ENCODE results near the gene LRTM2. TPM values are rescaled to one million over a fixed set of nuclear protein-coding genes. Genes with fewer than 3 reads are reported as not detected.

The LRTM2 gene
- total RNA-seq, 3 donors from 2014 or later (not counting 1 experiment from before 2014, with no cell fraction given): not detected

DNA sequence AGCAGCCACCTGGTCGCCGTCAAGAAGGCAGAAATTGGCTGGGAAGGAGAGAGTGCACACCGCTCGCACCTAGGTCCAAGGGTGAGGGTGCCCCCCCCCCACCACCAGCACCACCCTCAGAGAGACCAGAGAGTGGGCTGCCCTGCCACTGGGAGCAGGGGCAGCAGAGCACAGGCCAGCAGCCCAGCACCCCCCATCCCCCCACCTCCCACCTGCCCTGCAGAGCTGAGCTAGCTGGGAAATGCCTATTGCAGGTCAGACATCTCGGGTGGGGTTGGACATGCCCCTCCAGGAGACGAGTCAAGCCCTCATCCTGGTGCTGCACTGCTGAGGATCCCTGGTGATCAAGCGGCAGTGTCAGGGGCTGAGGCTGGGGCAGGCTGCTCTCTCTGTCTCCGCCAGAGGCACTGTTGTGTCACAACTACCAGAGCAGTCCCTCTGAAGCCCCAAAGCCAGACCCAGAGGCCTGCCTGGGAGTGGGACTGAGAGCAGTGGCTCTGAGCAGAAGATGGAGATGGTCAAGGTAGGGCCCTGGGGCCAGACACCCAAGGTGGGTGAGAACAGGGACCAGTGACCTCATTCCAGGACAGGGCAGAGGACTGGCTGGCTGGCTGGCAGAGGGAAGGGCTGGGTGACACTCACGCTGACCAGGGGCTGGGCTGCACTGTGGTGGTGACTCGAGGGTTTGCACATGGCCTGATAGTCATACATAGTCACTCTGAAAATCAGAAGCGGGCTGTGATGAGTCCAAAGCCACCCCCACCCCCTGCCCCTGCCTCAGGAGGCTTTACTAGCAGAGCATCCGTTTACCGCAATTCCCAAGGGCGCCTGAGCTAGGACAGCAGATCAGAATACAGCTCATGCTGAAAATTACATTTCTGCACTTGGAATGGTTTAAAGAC is 19.7 kb upstream of the LRTM2 start:
- peak in 1 of 2 donors; percentile 18 for DNase-seq
- intact Hi-C loops (cut with micrococcal nuclease): no loop called here

DNA sequence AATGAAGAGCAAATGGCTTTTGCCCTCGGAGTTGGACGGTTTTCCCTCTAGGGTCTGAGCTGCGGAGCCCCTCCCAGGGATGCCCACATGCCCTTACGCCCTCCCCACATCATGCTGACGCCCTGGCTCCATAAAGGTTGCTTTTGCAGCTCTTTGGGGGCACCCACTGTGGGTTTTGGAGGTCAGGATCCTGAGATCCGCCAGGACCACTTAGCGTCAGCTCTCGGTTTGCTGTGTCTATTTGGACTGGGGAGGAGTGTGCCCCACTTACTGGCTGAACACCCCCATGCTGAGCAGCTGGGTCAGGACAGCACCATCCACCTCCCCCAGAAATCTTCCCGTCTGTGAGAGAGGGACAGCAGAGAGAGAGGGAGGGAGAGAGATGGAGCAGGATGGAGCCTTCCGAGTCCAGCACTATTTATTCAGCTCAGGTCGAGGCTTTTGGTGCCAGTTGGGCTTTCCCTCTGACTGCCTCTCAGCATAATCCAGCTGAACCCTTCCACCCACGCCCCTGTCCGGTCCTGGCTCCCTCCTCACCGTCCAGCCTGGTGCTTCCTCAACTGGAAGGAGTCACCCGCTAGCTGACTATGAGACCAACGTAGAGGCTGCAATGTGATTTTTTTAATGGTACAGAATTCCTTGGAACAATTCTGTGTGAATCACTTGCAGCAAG is 18.9 kb upstream of the LRTM2 start:
- no peaks in the 10 kb centered on the region for H3K36me3 Mint-ChIP-seq
- ATAC-seq: no peak
- peaks cover 19% of the 10 kb centered on the region for H3K4me1 ChIP-seq (ENCODE audit: control insufficient read depth, insufficient read depth, low read length)
- H3K4me3 ChIP-seq (ENCODE audit: low read length): no peak overlapping the region
- no peak overlapping the region for H3K27ac Mint-ChIP-seq
- WGBS (ENCODE audit: insufficient coverage): 82% methylated on average over 14 of the region's 16 CpGs
- no peaks in the 10 kb centered on the region for H3K9me3 Mint-ChIP-seq
- H3K27me3 Mint-ChIP-seq (ENCODE audit: low read depth in 2 of 2): no peaks in the 10 kb centered on the region
- TF ChIP-seq, protein P1, sequence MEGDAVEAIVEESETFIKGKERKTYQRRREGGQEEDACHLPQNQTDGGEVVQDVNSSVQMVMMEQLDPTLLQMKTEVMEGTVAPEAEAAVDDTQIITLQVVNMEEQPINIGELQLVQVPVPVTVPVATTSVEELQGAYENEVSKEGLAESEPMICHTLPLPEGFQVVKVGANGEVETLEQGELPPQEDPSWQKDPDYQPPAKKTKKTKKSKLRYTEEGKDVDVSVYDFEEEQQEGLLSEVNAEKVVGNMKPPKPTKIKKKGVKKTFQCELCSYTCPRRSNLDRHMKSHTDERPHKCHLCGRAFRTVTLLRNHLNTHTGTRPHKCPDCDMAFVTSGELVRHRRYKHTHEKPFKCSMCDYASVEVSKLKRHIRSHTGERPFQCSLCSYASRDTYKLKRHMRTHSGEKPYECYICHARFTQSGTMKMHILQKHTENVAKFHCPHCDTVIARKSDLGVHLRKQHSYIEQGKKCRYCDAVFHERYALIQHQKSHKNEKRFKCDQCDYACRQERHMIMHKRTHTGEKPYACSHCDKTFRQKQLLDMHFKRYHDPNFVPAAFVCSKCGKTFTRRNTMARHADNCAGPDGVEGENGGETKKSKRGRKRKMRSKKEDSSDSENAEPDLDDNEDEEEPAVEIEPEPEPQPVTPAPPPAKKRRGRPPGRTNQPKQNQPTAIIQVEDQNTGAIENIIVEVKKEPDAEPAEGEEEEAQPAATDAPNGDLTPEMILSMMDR (IDR thresholded peaks at IDR 0.05): no peak
- no peaks in the 10 kb centered on the region for H3K27me3 ChIP-seq (ENCODE audit: control insufficient read depth, insufficient read depth, low read length)
- no peaks in the 10 kb centered on the region for H3K9me3 ChIP-seq (ENCODE audit: control insufficient read depth, insufficient read depth, low read length)
- H3K4me3 Mint-ChIP-seq: no peak overlapping the region
- intact Hi-C loops (cut with micrococcal nuclease): no loop called here
- DNase-seq: peak in 1 of 2 donors; percentile 10
- H3K36me3 ChIP-seq (ENCODE audit: control insufficient read depth, insufficient read depth, low read length): no peaks in the 10 kb centered on the region
- H3K4me1 Mint-ChIP-seq: peaks cover 7 to 13% of the 10 kb centered on the region in 2 donors
- H3K27ac ChIP-seq (ENCODE audit: low read length): no peak overlapping the region

More for the DNA sequence above, 19.7 kb upstream of the LRTM2 start:
- no peak overlapping the region for H3K4me3 ChIP-seq (ENCODE audit: low read length)
- TF ChIP-seq, protein P1 (IDR thresholded peaks at IDR 0.05): no peak
- H3K36me3 ChIP-seq (ENCODE audit: control insufficient read depth, insufficient read depth, low read length): no peaks in the 10 kb centered on the region
- no peak for ATAC-seq
- peaks cover 25% of the 10 kb centered on the region for H3K4me1 ChIP-seq (ENCODE audit: control insufficient read depth, insufficient read depth, low read length)
- Mint-ChIP-seq H3K4me1 (peaks cover 13 to 17% of the 10 kb centered on the region in 2 donors), H3K9me3 (no peaks in the 10 kb centered on the region), H3K27me3 (ENCODE audit: low read depth in 2 of 2) (no peaks in the 10 kb centered on the region), H3K36me3 (no peaks in the 10 kb centered on the region), H3K27ac (no peak overlapping the region), H3K4me3 (no peak overlapping the region)
- H3K27ac ChIP-seq (ENCODE audit: low read length): no peak overlapping the region
- no peaks in the 10 kb centered on the region for H3K27me3 ChIP-seq (ENCODE audit: control insufficient read depth, insufficient read depth, low read length)
- H3K9me3 ChIP-seq (ENCODE audit: control insufficient read depth, insufficient read depth, low read length): no peaks in the 10 kb centered on the region
- WGBS (ENCODE audit: insufficient coverage): 73% methylated on average over 12 of the region's 14 CpGs

DNA sequence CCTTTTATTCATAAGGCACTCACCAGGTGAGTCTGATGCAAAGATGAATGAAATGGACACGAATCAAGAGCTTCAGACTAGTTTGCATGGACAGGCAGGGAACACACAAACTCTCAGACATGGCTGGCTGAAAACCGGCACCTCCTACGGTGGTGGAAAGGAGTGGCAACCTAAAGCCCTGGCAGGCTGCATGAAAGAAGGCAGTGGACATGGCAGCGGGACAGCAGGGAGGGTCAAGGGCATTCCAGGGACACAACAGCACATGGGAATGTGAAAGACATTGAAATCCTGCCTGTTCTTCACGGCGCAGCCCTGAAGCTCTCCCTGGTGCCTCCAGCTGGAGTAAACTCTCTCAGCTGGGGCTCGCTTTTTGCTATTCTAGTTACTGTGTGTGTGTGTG is 16.6 kb upstream of the LRTM2 start:
- TF ChIP-seq, protein P1 (IDR thresholded peaks at IDR 0.05): no peak
- no peak for ATAC-seq
- H3K4me3 Mint-ChIP-seq: no peak overlapping the region
- peaks cover 22% of the 10 kb centered on the region for H3K4me1 ChIP-seq (ENCODE audit: control insufficient read depth, insufficient read depth, low read length)
- no peak overlapping the region for H3K4me3 ChIP-seq (ENCODE audit: low read length)
- peaks cover 11 to 18% of the 10 kb centered on the region in 2 donors for H3K4me1 Mint-ChIP-seq
- H3K27ac Mint-ChIP-seq: no peak overlapping the region
- no peak for DNase-seq
- no peaks in the 10 kb centered on the region for H3K9me3 Mint-ChIP-seq
- no peaks in the 10 kb centered on the region for H3K27me3 Mint-ChIP-seq (ENCODE audit: low read depth in 2 of 2)
- H3K27ac ChIP-seq (ENCODE audit: low read length): no peak overlapping the region
- H3K36me3 ChIP-seq (ENCODE audit: control insufficient read depth, insufficient read depth, low read length): no peaks in the 10 kb centered on the region
- intact Hi-C loops (cut with micrococcal nuclease): no loop called here
- no peaks in the 10 kb centered on the region for H3K36me3 Mint-ChIP-seq
- H3K27me3 ChIP-seq (ENCODE audit: control insufficient read depth, insufficient read depth, low read length): no peaks in the 10 kb centered on the region
- 95% methylated on average over 7 of the region's 7 CpGs for WGBS (ENCODE audit: insufficient coverage)
- H3K9me3 ChIP-seq (ENCODE audit: control insufficient read depth, insufficient read depth, low read length): no peaks in the 10 kb centered on the region
